Stimulated activated naive B cell treated with anti-CD40 and anti-IgM and Interleukin-4, amounts not matched to agents 10 μg/mL and 1 μg/mL and 100 μg/mL, for 72 hours (primary cell): ENCODE data around the gene CDC14B.
"Not testable (repeated sequence)": the region's sequence is repeated elsewhere in the genome, so short reads cannot be mapped to it uniquely, and the experiment has no call there.

Experiments
- ATAC-seq, 2 donors: fragments of 150-1000 bp; cut with Tn5 transposase; replicated peaks; 2 replicates each; pipeline ENCODE4 v1.10.0; 2021; ENCODE audit warnings: moderate library complexity in 1 of 2
- DNase-seq: peaks from one replicate; pipeline ENCODE4 v3.0.0; 2021
- H3K27ac Mint-ChIP-seq: one replicate; pipeline ENCODE4 v1.8.0; 2022; ENCODE audit warnings: mild to moderate bottlenecking, mixed read lengths
- H3K27me3 Mint-ChIP-seq, 2 donors: one replicate each; pipeline ENCODE4 v1.8.0; 2022; ENCODE audit warnings: mixed read lengths in 2 of 2
- H3K36me3 Mint-ChIP-seq, 2 donors: one replicate each; pipeline ENCODE4 v1.8.0; 2022; ENCODE audit warnings: mixed read lengths in 2 of 2, mild to moderate bottlenecking in 1 of 2
- H3K4me1 Mint-ChIP-seq, 2 donors: one replicate each; pipeline ENCODE4 v1.8.0; 2022; ENCODE audit warnings: mixed read lengths in 2 of 2, mild to moderate bottlenecking in 1 of 2
- H3K4me3 Mint-ChIP-seq, 2 donors: one replicate each; pipeline ENCODE4 v1.8.0; 2022; ENCODE audit warnings: mild to moderate bottlenecking in 2 of 2, mixed read lengths in 2 of 2, moderate library complexity in 1 of 2
- H3K9me3 Mint-ChIP-seq, 2 donors: one replicate each; pipeline ENCODE4 v1.8.0; 2022; ENCODE audit warnings: mixed read lengths in 2 of 2, mild to moderate bottlenecking in 1 of 2

CDC14B gene

GRCh38 chr9:96616817-96617438 lies 2.7 kb downstream of the CDC14B start:
- ATAC-seq: no peak
- Mint-ChIP-seq H3K4me1 (peaks cover 3 to 6% of the 10 kb centered on the region in 2 donors), H3K27ac (no peak overlapping the region), H3K4me3 (no peak overlapping the region), H3K36me3 (no peaks in the 10 kb centered on the region), H3K9me3 (no peaks in the 10 kb centered on the region), H3K27me3 (peaks cover 41 to 70% of the 10 kb centered on the region in 2 donors)
- DNase-seq: no peak

GRCh38 chr9:96615411-96615810 lies 4.2 kb downstream of the CDC14B start:
- peaks cover 39 to 70% of the 10 kb centered on the region in 2 donors for H3K27me3 Mint-ChIP-seq
- no peaks in the 10 kb centered on the region for H3K4me1 Mint-ChIP-seq
- H3K4me3 Mint-ChIP-seq: no peak overlapping the region
- no peaks in the 10 kb centered on the region for H3K9me3 Mint-ChIP-seq
- no peaks in the 10 kb centered on the region for H3K36me3 Mint-ChIP-seq
- H3K27ac Mint-ChIP-seq: no peak overlapping the region
- ATAC-seq (no peak), DNase-seq (no peak)

DNA sequence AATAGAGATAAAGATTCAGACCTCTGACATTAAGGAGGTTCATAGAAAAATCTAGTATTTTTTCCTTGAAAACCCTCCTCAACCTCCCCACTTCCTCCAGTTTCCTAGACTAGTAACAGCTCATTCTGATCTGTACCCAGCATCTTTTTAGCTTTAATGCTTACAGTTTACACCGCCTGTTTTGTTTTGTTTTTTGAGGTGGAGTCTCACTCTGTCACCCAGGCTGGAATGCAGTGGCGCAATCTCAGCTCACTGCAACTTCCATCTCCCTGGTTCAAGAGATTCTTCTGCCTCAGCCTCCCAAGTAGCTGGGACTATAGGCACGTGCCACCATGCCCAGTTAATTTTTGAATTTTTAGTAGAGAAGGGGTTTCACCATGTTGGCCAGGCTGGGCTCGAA lies 5.0 kb downstream of the CDC14B start:
- peaks cover 37 to 66% of the 10 kb centered on the region in 2 donors for H3K27me3 Mint-ChIP-seq
- not testable (repeated sequence) for H3K4me3 Mint-ChIP-seq, ATAC-seq, H3K36me3 Mint-ChIP-seq, H3K27ac Mint-ChIP-seq, DNase-seq, H3K9me3 Mint-ChIP-seq, H3K4me1 Mint-ChIP-seq

DNA sequence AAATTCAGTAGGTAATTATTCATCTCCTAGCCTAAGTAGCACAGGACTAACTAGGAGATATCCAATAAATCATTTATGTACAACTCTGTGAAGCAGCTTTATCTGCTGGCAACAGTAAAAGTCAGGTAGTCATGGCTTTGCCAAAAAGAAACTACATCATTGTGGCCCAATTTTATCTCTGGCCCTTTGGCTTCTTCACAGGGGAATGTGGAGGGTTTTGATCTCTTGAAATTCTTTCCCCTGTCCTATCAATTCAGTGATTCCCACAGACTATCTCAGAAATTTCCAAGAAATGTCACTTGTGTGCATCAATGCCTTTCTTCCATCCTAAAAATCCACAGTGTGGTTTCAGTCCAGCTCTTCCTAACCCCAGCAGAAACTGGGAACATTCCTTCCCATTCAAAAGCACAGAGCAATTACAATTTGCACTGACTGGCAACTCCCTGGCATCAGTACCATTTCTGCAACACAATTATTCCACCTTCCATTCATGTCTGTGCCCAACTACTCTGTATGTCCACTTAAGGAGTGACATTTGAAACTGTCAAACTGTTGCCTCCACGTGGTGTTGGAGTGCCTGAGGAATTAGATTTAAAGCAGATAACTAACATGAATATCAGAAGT lies 6.6 kb downstream of the CDC14B start:
- H3K36me3 Mint-ChIP-seq: no peaks in the 10 kb centered on the region
- no peak for ATAC-seq
- no peak overlapping the region for H3K4me3 Mint-ChIP-seq
- H3K27me3 Mint-ChIP-seq: peaks cover 30 to 67% of the 10 kb centered on the region in 2 donors
- DNase-seq: no peak
- no peaks in the 10 kb centered on the region for H3K9me3 Mint-ChIP-seq
- H3K4me1 Mint-ChIP-seq: no peaks in the 10 kb centered on the region
- H3K27ac Mint-ChIP-seq: no peak overlapping the region

DNA sequence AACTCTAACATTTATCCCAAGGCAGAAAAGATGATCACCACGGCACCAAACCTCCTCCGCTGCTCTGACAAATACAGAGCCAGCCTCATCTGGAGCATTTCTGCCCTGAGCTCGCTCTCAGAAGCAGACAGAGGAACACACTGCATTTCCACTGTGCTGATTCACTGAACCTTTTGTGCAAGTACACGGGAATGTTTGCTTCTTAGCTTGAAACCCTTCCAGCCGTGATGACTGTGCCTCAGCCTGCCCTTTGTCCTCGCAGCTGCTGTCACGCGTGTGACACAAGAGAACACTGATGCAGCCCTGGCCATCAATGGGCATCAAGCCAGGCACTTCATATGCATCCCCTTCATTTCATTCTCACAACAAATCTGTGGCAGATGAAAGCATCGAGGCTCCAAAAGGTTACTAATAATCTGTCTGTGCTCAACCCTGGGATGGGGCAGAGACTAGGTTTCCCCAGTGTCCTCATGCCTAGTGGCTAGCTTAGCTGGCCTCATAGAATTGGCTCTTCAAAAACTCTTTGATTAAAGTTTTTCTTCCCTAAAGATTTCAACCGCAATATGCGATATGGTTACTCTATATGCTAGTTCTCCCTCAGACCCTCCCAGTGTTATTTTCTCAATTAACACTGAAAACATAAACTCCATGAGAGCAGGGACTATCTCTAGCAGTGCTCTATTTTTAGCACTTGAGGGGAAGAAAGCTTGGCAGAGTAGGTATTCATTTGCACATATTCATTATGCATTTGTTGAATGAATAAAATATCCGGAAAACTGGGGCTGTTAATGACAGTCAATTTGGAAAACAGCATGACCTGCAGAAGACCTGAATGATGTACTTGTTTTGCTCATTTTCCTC lies 7.3 kb downstream of the CDC14B start:
- ATAC-seq (no peak), DNase-seq (no peak)
- no peak overlapping the region for H3K27ac Mint-ChIP-seq
- H3K27me3 Mint-ChIP-seq: peaks cover 29 to 65% of the 10 kb centered on the region in 2 donors
- no peaks in the 10 kb centered on the region for H3K4me1 Mint-ChIP-seq
- no peak overlapping the region for H3K4me3 Mint-ChIP-seq
- H3K36me3 Mint-ChIP-seq: no peaks in the 10 kb centered on the region
- no peaks in the 10 kb centered on the region for H3K9me3 Mint-ChIP-seq

GRCh38 chr9:96611302-96611701 lies 8.3 kb downstream of the CDC14B start:
- Mint-ChIP-seq H3K9me3 (peaks cover 0 to under 1% of the 10 kb centered on the region in 2 donors), H3K27ac (no peak overlapping the region), H3K27me3 (peaks cover 30 to 60% of the 10 kb centered on the region in 2 donors), H3K36me3 (peaks cover 0 to under 1% of the 10 kb centered on the region in 2 donors), H3K4me3 (no peak overlapping the region), H3K4me1 (no peaks in the 10 kb centered on the region)
- no peak for DNase-seq
- no peak for ATAC-seq

DNA sequence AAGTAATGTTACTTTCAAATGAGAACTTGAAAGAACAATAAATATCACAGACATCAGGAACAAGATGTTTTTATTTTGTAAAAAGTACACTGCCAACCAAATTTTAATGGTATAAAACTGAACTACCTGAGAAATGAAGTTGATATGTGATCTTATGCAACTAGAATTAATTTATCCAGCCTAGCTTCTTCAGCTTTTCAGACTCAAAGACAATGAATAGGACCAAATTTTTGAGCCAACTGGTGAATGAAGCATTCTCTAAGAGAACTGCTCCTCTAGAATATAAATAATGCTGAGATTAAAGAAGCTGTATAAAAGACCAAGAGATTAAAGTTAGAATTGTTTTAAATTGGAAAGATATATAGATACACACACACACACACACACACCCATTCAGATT lies 9.9 kb downstream of the CDC14B start:
- no peak for ATAC-seq
- no peak overlapping the region for H3K27ac Mint-ChIP-seq
- H3K36me3 Mint-ChIP-seq: peaks cover 0 to 2% of the 10 kb centered on the region in 2 donors
- H3K9me3 Mint-ChIP-seq: peaks cover 0 to 1% of the 10 kb centered on the region in 2 donors
- no peak overlapping the region for H3K4me3 Mint-ChIP-seq
- H3K4me1 Mint-ChIP-seq: no peaks in the 10 kb centered on the region
- no peak for DNase-seq
- H3K27me3 Mint-ChIP-seq: peaks cover 31 to 46% of the 10 kb centered on the region in 2 donors

DNA sequence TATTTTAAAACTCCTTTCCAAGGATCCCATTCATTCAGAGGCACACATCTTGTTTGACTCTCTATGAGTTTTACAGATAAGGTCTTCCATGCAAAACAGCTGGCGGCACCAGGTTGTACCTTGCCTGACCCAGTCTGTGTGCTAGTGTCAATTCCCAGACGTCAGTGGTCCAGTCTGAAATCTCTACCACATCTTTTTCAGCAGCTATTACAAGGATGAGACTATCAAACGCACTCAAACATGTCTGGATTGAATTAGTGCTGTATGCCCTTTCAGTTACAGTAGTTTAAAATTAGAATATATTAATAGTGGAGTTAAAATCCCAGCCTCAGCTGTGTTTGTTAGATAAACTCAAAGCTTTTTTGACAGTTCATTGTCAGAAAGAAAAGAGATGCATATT lies 11.7 kb downstream of the CDC14B start:
- no peak overlapping the region for H3K27ac Mint-ChIP-seq
- H3K4me3 Mint-ChIP-seq: no peak overlapping the region
- ATAC-seq: no peak
- H3K27me3 Mint-ChIP-seq: peaks cover 26 to 37% of the 10 kb centered on the region in 2 donors
- no peak for DNase-seq
- peaks cover 0 to 1% of the 10 kb centered on the region in 2 donors for H3K9me3 Mint-ChIP-seq
- H3K4me1 Mint-ChIP-seq: no peaks in the 10 kb centered on the region
- H3K36me3 Mint-ChIP-seq: peaks cover 0 to 2% of the 10 kb centered on the region in 2 donors

- ATAC-seq: no peak
- peaks cover 0 to 2% of the 10 kb centered on the region in 2 donors for H3K36me3 Mint-ChIP-seq
- H3K27ac Mint-ChIP-seq: no peak overlapping the region
- H3K4me3 Mint-ChIP-seq: no peak overlapping the region
- no peaks in the 10 kb centered on the region for H3K4me1 Mint-ChIP-seq
- peaks cover 0 to 1% of the 10 kb centered on the region in 2 donors for H3K9me3 Mint-ChIP-seq
- DNase-seq: no peak
- H3K27me3 Mint-ChIP-seq: peaks cover 11 to 14% of the 10 kb centered on the region in 2 donors
These were observed 14.3 kb downstream of the CDC14B start for GRCh38 chr9:96605328-96605727.

DNA sequence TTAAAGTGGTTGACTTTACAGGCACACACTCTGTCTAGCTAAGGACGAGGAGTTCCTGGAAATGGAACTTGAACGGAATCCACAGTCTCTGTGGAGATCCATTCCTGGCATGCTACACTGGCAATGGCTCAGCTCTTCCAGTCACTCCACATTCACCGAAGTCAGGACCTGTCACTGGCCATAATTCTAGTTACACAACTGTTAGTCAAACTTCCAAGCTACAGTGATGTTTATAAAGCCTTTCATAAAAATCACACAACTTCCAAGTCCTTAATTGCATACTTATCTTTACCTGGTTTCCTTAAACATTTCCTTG lies 15.7 kb downstream of the CDC14B start:
- Mint-ChIP-seq H3K4me3 (no peak overlapping the region), H3K9me3 (peaks cover 0 to 1% of the 10 kb centered on the region in 2 donors), H3K36me3 (peaks cover 0 to 2% of the 10 kb centered on the region in 2 donors), H3K27me3 (peaks cover 10 to 11% of the 10 kb centered on the region in 2 donors), H3K27ac (no peak overlapping the region), H3K4me1 (no peaks in the 10 kb centered on the region)
- ATAC-seq (no peak), DNase-seq (no peak)

DNA sequence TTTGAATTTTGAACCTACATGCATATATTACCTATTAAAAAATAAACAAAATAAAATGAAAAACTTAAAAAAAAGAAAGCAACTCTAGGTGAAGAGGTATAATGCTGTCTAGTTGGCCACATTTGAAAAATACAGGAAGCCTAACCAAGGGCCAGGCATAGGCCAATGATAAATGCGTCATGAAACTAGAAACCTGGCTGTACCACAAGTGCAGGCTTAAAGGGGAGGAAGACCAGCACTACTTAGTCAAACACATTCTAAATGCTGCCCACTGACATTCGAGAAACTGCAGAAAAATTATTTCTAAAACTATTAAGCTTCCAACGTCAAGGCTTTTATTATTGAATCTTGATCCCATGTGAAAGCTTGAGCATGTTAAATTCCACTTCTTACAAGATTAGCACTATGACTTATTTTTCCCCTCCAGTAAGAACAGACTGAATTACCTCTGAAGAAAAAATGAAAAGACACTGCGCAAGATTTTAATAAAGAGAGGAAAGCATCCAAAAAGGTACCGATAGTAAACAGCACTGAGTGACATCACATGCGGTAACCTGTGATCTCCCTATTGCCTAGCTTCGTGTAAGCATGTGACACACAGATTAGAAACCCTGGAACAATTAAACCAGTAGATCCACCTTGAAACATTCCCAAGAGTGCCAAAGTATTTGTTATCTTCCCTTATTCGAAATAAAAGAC lies 16.2 kb downstream of the CDC14B start:
- no peak overlapping the region for H3K27ac Mint-ChIP-seq
- H3K36me3 Mint-ChIP-seq: peaks cover 0 to 2% of the 10 kb centered on the region in 2 donors
- ATAC-seq (no peak), DNase-seq (no peak)
- no peaks in the 10 kb centered on the region for H3K4me1 Mint-ChIP-seq
- H3K27me3 Mint-ChIP-seq: peaks cover 5 to 11% of the 10 kb centered on the region in 2 donors
- H3K9me3 Mint-ChIP-seq: peaks cover 0 to 1% of the 10 kb centered on the region in 2 donors
- no peak overlapping the region for H3K4me3 Mint-ChIP-seq

GRCh38 chr9:96599298-96599697 lies 20.3 kb downstream of the CDC14B start:
- Mint-ChIP-seq H3K4me1 (no peaks in the 10 kb centered on the region), H3K27me3 (peaks cover 7 to 13% of the 10 kb centered on the region in 2 donors), H3K27ac (no peak overlapping the region), H3K4me3 (no peak overlapping the region), H3K9me3 (peaks cover 0 to 1% of the 10 kb centered on the region in 2 donors), H3K36me3 (no peaks in the 10 kb centered on the region)
- ATAC-seq (no peak), DNase-seq (no peak)

DNA sequence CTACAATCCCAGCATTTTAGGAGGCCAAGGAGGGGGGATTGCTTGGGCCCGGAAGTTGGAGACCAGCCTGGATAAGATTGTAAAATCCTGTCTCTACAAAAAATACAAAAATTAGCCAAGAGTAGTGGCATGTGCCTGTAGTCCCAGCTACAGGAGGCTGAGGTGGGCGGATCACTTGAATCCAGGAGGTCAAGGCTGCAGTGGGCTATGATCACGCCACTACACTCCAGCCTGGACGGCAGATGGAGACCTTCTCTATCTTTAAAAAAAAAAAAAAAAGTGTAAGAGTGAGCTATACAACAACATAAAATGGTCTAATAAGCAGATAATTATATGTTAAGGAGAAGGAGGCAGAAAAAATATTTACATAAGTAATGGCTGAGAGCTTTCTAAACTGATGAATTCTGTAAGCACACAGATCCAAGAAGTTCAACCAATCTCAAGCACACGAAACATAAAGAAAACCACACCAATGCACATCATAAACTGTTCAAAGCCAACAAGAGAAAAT lies 23.0 kb downstream of the CDC14B start:
- no peak overlapping the region for H3K27ac Mint-ChIP-seq

More for the DNA sequence above, 23.0 kb downstream of the CDC14B start:
- H3K36me3 Mint-ChIP-seq: no peaks in the 10 kb centered on the region
- H3K4me3 Mint-ChIP-seq: no peak overlapping the region
- H3K9me3 Mint-ChIP-seq: peaks cover 0 to 1% of the 10 kb centered on the region in 2 donors
- H3K27me3 Mint-ChIP-seq: peaks cover 7 to 29% of the 10 kb centered on the region in 2 donors
- no peak for DNase-seq
- H3K4me1 Mint-ChIP-seq: no peaks in the 10 kb centered on the region
- no peak for ATAC-seq
